Mesendoderm (in vitro differentiated cells): ENCODE results near the gene AUH. TPM values are rescaled to one million over a fixed set of nuclear protein-coding genes. Genes with fewer than 3 reads are reported as not detected.
A peak's percentile ranks its signal among the peaks of the same experiment; 100 is the strongest.

Experiments
- DNase-seq: peaks from one replicate; pipeline ENCODE4 v3.0.0; 2013
- H2AK5ac ChIP-seq: 2 replicates; pipeline ENCODE4 v1.6.1; 2013; ENCODE audit warnings: low read length, inconsistent platforms
- H2BK120ac ChIP-seq: 2 replicates; pipeline ENCODE4 v1.6.1; 2013; ENCODE audit warnings: low read depth, mild to moderate bottlenecking, low read length, moderate library complexity, mixed read lengths
- H2BK15ac ChIP-seq: replicated peaks from 2 replicates; pipeline ENCODE4 v1.6.1; 2013; ENCODE audit warnings: low read depth, mild to moderate bottlenecking, moderate library complexity
- H2BK5ac ChIP-seq: 2 replicates; pipeline ENCODE4 v1.6.1; 2013; ENCODE audit warnings: low read length, inconsistent platforms
- H3K18ac ChIP-seq: 2 replicates; pipeline ENCODE4 v1.6.1; 2013; ENCODE audit warnings: mild to moderate bottlenecking, low read length, mixed read lengths
- H3K23ac ChIP-seq: one replicate; pipeline ENCODE4 v1.6.1; 2013; ENCODE audit warnings: low read length
- H3K27ac ChIP-seq: 2 replicates; pipeline ENCODE4 v1.5.1; 2013; ENCODE audit warnings: low read depth, mild to moderate bottlenecking, inconsistent platforms, low read length, moderate library complexity
- H3K27me3 ChIP-seq: 2 replicates; pipeline ENCODE4 v1.6.1; 2013; ENCODE audit warnings: low read length, control low read depth, mild to moderate bottlenecking, inconsistent platforms; ENCODE audit not compliant: insufficient read depth, poor library complexity
- H3K36me3 ChIP-seq: 2 replicates; pipeline ENCODE4 v1.6.1; 2013; ENCODE audit warnings: low read length, inconsistent platforms; ENCODE audit not compliant: control insufficient read depth, insufficient read depth
- H3K4ac ChIP-seq: one replicate; pipeline ENCODE4 v1.6.1; 2013; ENCODE audit warnings: low read depth, mild to moderate bottlenecking, low read length, moderate library complexity
- H3K4me1 ChIP-seq: 2 replicates; pipeline ENCODE4 v1.6.1; 2013; ENCODE audit warnings: low read depth, low read length, inconsistent platforms; ENCODE audit not compliant: control insufficient read depth
- H3K4me2 ChIP-seq: 2 replicates; pipeline ENCODE4 v1.6.1; 2013; ENCODE audit warnings: low read length
- H3K4me3 ChIP-seq: 2 replicates; pipeline ENCODE4 v1.5.1; 2013; ENCODE audit warnings: mild to moderate bottlenecking, low read length
- H3K56ac ChIP-seq: one replicate; pipeline ENCODE4 v1.6.1; 2013; ENCODE audit warnings: low read length
- H3K79me1 ChIP-seq: 2 replicates; pipeline ENCODE4 v1.6.1; 2013; ENCODE audit warnings: low read length, inconsistent platforms
- H3K79me2 ChIP-seq: 2 replicates; pipeline ENCODE4 v1.6.1; 2013; ENCODE audit warnings: mild to moderate bottlenecking, low read length; ENCODE audit not compliant: control insufficient read depth, insufficient read depth
- H3K9ac ChIP-seq: 2 replicates; pipeline ENCODE4 v1.6.1; 2013; ENCODE audit warnings: low read length, inconsistent platforms
- H4K5ac ChIP-seq: one replicate; pipeline ENCODE4 v1.6.1; 2013; ENCODE audit warnings: low read length
- H4K8ac ChIP-seq: one replicate; pipeline ENCODE4 v1.6.1; 2013; ENCODE audit warnings: low read depth, mild to moderate bottlenecking, control low read depth, low read length, moderate library complexity
- WGBS: extraction: QIAGEN DNeasy Blood & Tissue Kit; methylation state at CpG from one replicate; pipeline ENCODE4 v1.1.7; 2013; ENCODE audit warnings: low lambda C conversion rate, missing lambda C conversion rate; ENCODE audit not compliant: insufficient coverage; ENCODE audit errors: extremely low coverage; 5-methylcytosine and 5-hydroxymethylcytosine counted together
- polyA plus RNA-seq, 2 experiments: library from polyadenylated mRNA; stranded (reverse); fragments of 200-250 nt; gene quantifications; one replicate each; pipeline ENCODE4 v1.2.3, GENCODE V29; 2013

AUH gene, protein sequence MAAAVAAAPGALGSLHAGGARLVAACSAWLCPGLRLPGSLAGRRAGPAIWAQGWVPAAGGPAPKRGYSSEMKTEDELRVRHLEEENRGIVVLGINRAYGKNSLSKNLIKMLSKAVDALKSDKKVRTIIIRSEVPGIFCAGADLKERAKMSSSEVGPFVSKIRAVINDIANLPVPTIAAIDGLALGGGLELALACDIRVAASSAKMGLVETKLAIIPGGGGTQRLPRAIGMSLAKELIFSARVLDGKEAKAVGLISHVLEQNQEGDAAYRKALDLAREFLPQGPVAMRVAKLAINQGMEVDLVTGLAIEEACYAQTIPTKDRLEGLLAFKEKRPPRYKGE
- 13.9 TPM for polyA plus RNA-seq (2013, experiment 1 of 2)
- polyA plus RNA-seq (2013, experiment 2 of 2): 14.5 TPM

- peak within 1 kb of the TSS; percentile 59 for H3K4ac ChIP-seq
- H3K79me1 ChIP-seq: peaks cover 2% of the 10 kb centered on the region
- no peak within 1 kb of the TSS for H4K5ac ChIP-seq
- peaks cover 34% of the 10 kb centered on the region for H3K79me2 ChIP-seq
- H3K18ac ChIP-seq: peak within 1 kb of the TSS; percentile 83
- no peak within 1 kb of the TSS for H4K8ac ChIP-seq
- no peak within 1 kb of the TSS for H2BK5ac ChIP-seq
- H2BK120ac ChIP-seq: no peak within 1 kb of the TSS
- DNase-seq: peak; percentile 88
- H3K4me3 ChIP-seq: peak within 1 kb of the TSS; percentile 73
- peak within 1 kb of the TSS; percentile 50 for H3K4me2 ChIP-seq
- H3K56ac ChIP-seq: peak within 1 kb of the TSS; percentile 86
- no peaks in the 10 kb centered on the region for H3K36me3 ChIP-seq
- no peak within 1 kb of the TSS for H2AK5ac ChIP-seq
- no peak within 1 kb of the TSS for H3K23ac ChIP-seq
- peaks cover 2% of the 10 kb centered on the region for H3K4me1 ChIP-seq
- H2BK15ac ChIP-seq: no peak within 1 kb of the TSS
- peak within 1 kb of the TSS; percentile 34 for H3K27ac ChIP-seq
- H3K9ac ChIP-seq: peak within 1 kb of the TSS; percentile 76
- WGBS: no CpG with 5 or more reads among the region's 82 CpGs
- no peaks in the 10 kb centered on the region for H3K27me3 ChIP-seq
Observed at GRCh38 chr9:91361291-91362050, at the start of gene AUH. AUH (minus strand) TSS chr9:91361918; CDS start chr9:91361889, 29 bp downstream.

GRCh38 chr9:91411096-91411771, 49.5 kb upstream of the AUH start:
- H3K4me2 ChIP-seq: no peak overlapping the region
- H3K4me3 ChIP-seq: no peak overlapping the region
- DNase-seq: no peak
- no peak overlapping the region for H3K23ac ChIP-seq
- peaks cover 5% of the 10 kb centered on the region for H3K79me2 ChIP-seq
- H3K27me3 ChIP-seq: no peaks in the 10 kb centered on the region
- H2BK5ac ChIP-seq: no peak overlapping the region
- no peak overlapping the region for H3K56ac ChIP-seq
- no peak overlapping the region for H3K18ac ChIP-seq
- H3K36me3 ChIP-seq: peaks cover 5% of the 10 kb centered on the region
- H4K5ac ChIP-seq: no peak overlapping the region
- no peak overlapping the region for H3K9ac ChIP-seq
- H3K4ac ChIP-seq: no peak overlapping the region
- H2BK120ac ChIP-seq: no peak overlapping the region
- H3K79me1 ChIP-seq: peaks cover 7% of the 10 kb centered on the region
- no peak overlapping the region for H3K27ac ChIP-seq
- no CpG with 5 or more reads among the region's 5 CpGs for WGBS
- H3K4me1 ChIP-seq: no peaks in the 10 kb centered on the region
- no peak overlapping the region for H4K8ac ChIP-seq
- no peak overlapping the region for H2BK15ac ChIP-seq
- H2AK5ac ChIP-seq: no peak overlapping the region

DNA sequence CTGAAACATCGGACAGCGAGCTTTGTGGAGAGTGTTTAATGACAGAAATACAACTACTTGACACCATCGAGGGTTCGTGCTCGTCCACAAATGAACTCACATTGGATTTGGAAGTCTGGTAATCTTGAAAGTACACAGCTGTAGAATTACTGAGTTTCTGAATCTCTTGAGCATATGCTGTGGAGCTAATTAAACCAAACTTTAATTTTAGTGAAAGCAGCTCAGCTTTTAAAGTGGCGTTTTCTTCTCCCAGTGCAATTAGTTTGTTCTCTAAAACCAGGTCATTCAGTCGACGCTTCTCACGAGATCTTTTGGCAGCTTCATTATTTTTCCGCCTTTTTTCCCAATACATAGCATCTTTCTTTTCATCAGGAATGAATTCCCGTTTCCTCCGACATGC, 48.4 kb upstream of the AUH start:
- WGBS: no CpG with 5 or more reads among the region's 12 CpGs
- Histone ChIP-seq H3K23ac (no peak overlapping the region), H2BK120ac (no peak overlapping the region), H2BK5ac (no peak overlapping the region), H3K56ac (no peak overlapping the region), H3K18ac (no peak overlapping the region), H3K4me1 (no peaks in the 10 kb centered on the region), H3K36me3 (peaks cover 5% of the 10 kb centered on the region), H3K79me1 (peaks cover 5% of the 10 kb centered on the region), H3K4me3 (no peak overlapping the region), H3K9ac (no peak overlapping the region), H2BK15ac (no peak overlapping the region), H3K4me2 (no peak overlapping the region), H4K8ac (no peak overlapping the region), H3K79me2 (peaks cover 2% of the 10 kb centered on the region), H3K4ac (no peak overlapping the region), H4K5ac (no peak overlapping the region), H2AK5ac (no peak overlapping the region), H3K27me3 (no peaks in the 10 kb centered on the region), H3K27ac (no peak overlapping the region)
- DNase-seq: no peak

DNA sequence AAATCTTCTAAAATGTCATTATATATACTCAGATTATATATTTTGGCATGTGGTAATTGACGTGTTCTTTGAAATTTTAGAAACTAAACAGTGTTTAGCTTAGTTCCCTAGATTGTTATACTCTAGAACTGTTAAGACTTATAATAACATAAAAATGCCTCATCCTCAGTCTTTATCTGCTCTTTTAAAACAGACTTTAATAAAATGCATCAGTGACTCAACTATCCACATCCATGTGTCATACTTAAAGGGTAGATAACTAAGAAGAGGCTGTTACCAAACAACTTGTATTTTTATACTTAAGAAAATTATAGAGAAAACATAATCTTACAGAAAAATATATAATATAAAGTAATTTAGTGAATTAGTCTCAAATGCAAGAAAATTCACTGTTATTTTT, 46.8 kb upstream of the AUH start:
- H3K4me3 ChIP-seq: no peak overlapping the region
- H3K23ac ChIP-seq: no peak overlapping the region
- no peak overlapping the region for H3K9ac ChIP-seq
- H2BK120ac ChIP-seq: no peak overlapping the region
- no peak overlapping the region for H3K4me2 ChIP-seq
- no peak overlapping the region for H4K5ac ChIP-seq
- no peak overlapping the region for H2BK5ac ChIP-seq
- H3K18ac ChIP-seq: no peak overlapping the region
- whole genome bisulfite sequencing: no CpG with 5 or more reads among the region's 1 CpG
- no peak for DNase-seq
- no peaks in the 10 kb centered on the region for H3K79me2 ChIP-seq
- H3K56ac ChIP-seq: no peak overlapping the region
- no peak overlapping the region for H2AK5ac ChIP-seq
- H3K27ac ChIP-seq: no peak overlapping the region
- H3K36me3 ChIP-seq: peaks cover 5% of the 10 kb centered on the region
- no peak overlapping the region for H4K8ac ChIP-seq
- H3K4ac ChIP-seq: no peak overlapping the region
- H3K79me1 ChIP-seq: peaks cover 2% of the 10 kb centered on the region
- H3K27me3 ChIP-seq: no peaks in the 10 kb centered on the region
- H3K4me1 ChIP-seq: no peaks in the 10 kb centered on the region
- no peak overlapping the region for H2BK15ac ChIP-seq

DNA sequence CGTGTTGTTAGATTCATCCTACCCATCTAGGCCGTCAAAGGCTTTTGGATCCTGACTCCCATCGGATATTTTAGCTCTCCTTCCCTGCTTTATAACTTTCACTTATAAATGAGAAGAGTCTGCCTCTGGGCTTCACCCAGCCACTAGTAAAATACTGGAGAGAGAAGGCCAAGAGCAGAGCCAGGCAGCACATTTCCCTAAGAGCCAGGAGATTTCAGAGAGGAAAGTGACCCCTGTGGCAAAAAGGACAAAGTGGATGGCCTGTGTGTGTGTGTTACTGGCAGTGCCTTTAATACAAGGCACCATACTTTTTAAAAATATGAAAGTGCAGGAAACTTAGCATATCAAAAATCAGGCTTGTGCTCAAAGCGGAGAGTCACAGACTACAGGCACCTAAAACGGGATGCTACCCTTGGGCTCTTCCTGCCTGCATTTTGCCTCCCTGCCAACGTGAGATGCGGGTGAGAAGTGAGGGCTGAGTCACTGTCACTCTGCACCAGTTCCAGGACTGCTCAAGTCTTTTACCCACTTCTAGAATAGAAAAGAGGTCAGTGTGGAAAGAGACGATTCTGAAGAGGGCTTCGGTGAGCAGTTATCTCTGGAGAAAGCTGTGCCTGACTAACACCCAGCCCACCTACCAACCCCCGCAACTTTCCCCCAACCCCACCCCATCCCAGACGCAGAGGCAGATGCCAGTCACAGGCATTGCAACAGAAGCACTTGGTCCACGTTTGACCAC, 46.0 kb upstream of the AUH start:
- Histone ChIP-seq H3K56ac (no peak overlapping the region), H2BK15ac (no peak overlapping the region), H3K4me2 (no peak overlapping the region), H3K36me3 (peaks cover 5% of the 10 kb centered on the region), H3K27me3 (no peaks in the 10 kb centered on the region), H3K23ac (no peak overlapping the region), H3K79me1 (peaks cover 2% of the 10 kb centered on the region), H2BK120ac (no peak overlapping the region), H3K9ac (no peak overlapping the region), H3K4ac (no peak overlapping the region), H3K27ac (no peak overlapping the region), H3K4me1 (no peaks in the 10 kb centered on the region), H4K8ac (no peak overlapping the region), H3K4me3 (no peak overlapping the region), H3K18ac (no peak overlapping the region), H4K5ac (no peak overlapping the region), H2AK5ac (no peak overlapping the region), H2BK5ac (no peak overlapping the region), H3K79me2 (no peaks in the 10 kb centered on the region)
- no peak for DNase-seq
- WGBS: no CpG with 5 or more reads among the region's 12 CpGs
